ENCODE data around the gene HCN4.

DNA sequence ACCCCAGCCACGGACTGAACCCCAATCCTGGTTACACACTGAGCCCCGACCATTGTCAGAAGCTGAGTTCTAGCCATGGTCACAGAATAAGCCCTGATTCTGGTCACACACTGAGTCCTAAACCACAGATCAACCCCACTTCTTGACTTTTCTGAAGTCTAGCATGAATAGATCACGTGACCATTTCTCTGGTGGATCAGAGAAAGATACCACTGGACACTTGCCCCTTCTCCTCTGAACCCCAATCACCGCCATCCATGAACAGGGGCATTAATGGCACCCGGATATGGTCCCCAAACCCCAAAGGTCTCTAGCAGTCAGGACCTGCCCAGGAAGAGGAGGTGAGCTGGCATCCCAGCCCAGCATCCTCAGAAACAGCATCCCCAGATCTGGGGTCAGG is 9.1 kb downstream of the HCN4 start:
- TF ChIP-seq POLR2AphosphoS5 (IDR thresholded peaks at IDR 0.05; ENCODE audit: borderline replicate concordance, low read depth, low read length): no peak
- no peak for TF ChIP-seq FOXP2 (optimal IDR thresholded peaks at IDR 0.05; ENCODE audit: control extremely low read depth, extremely low read length, insufficient read depth)
